Fibroblast of pulmonary artery (primary cell): ENCODE data around the gene F8.

Experiments
- DNase-seq: peaks from one replicate; pipeline ENCODE4 v3.0.0-alpha.2; 2010; ENCODE audit warnings: low read depth
- H3K4me3 ChIP-seq: replicated peaks from 2 replicates; pipeline ENCODE4 v1.5.1; 2011; ENCODE audit warnings: low read depth, mild to moderate bottlenecking, control low read depth, low read length, moderate library complexity
- CTCF ChIP-seq: IDR thresholded peaks from 2 replicates; pipeline ENCODE4 v1.5.1; 2011; ENCODE audit warnings: mild to moderate bottlenecking, control low read depth, low read length, inconsistent platforms; ENCODE audit errors: missing control alignments

The F8 gene

GRCh38 chrX:155022585-155022984 lies at the start of gene F8:
F8 (minus strand) TSS chrX:155022723; CDS start chrX:155022552, 171 bp downstream.
- peak within 1 kb of the TSS; percentile 6 for H3K4me3 ChIP-seq
- no peak for TF ChIP-seq CTCF
- no peak for DNase-seq

DNA sequence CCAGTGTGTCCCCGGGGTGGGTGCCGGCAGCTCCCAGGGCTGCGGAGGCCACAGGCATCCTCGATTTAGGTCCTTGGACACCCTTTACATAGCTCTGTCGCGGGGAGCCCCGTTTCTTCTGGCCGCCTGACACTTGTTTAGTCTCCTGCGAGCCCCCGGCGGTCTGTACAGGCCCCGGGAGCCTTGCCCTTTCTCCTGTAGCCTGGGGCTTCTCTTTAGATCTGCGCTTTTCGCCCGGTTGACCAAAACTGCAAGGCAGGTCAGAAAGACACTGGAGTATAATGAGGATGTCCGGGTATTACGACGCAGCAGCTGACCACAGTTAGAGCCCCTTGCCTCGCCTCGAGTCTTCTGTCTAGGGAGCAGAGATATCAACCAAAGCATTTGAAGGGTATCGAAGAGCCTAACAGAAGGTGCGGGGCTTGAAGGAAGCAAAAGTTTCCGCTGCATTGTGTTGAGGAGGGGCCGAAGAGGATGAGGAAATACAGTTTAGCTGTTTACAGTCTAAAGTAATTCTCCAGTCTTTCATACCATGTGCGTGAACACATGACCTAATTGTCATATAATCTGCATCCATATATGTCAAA lies 49.3 kb upstream of the F8 start:
- no peak for DNase-seq
- no peak for TF ChIP-seq CTCF
- peak overlapping the region; percentile 72 for H3K4me3 ChIP-seq

- TF ChIP-seq CTCF = no peak
- H3K4me3 ChIP-seq = peak within 1 kb of the TSS; percentile 72
- DNase-seq = peak; percentile 82
These were observed 48.6 kb upstream of the F8 start, which contains the start of the genes BRCC3, CMC4 and MTCP1 for GRCh38 chrX:155070975-155071693. BRCC3 (plus strand) TSS chrX:155071508; CDS start chrX:155071528, 20 bp downstream. CMC4 (minus strand) TSS chrX:155071136; CDS start chrX:155064023, 7,113 bp downstream. MTCP1 (minus strand) TSS chrX:155071136; CDS start chrX:155066010, 5,126 bp downstream.

DNA sequence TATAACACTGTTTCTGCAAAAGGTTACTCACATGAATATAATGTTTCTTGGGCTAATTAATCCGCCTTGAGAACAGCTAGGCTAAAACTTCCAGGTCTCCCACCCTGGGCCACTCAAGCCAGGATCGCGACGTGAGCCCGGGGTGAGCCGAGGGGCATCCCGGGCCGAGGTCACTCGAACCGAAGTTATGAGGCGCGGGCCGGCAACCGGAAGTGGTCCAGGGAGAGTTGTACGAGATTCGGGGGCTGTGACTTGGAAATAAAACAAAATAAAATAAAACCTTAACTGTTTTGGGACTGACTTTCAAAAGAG lies 48.1 kb upstream of the F8 start:
- no peak for DNase-seq
- TF ChIP-seq CTCF = no peak
- peak overlapping the region; percentile 68 for H3K4me3 ChIP-seq

- peak overlapping the region; percentile 68 for H3K4me3 ChIP-seq
These were observed 47.5 kb upstream of the F8 start for GRCh38 chrX:155070038-155070437.

DNA sequence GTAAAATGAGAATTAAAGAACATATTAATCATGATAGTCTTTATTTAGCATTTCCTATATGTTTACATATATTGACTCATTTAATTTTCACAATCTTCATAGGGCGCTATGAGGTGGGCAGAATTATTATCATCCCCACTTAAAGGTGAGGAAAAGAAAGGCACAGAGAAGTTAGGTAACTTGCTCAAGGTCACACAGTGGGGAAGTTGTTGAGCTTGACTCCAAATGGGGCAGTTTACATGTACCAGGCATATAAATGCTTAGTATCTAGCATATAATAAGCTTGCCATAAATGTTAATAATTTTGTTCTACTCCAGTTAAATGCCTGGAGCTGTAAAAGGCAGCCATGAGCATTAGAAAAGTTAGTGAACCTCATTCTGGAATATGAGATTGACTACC lies 46.9 kb upstream of the F8 start:
- DNase-seq = no peak
- peak overlapping the region; percentile 68 for H3K4me3 ChIP-seq
- no peak for TF ChIP-seq CTCF

More at GRCh38 chrX:155070038-155070437, 47.5 kb upstream of the F8 start:
- DNase-seq = no peak
- TF ChIP-seq CTCF = no peak
